ENCODE data around the gene RUNX1.
"Not testable (repeated sequence)": the region's sequence is repeated elsewhere in the genome, so short reads cannot be mapped to it uniquely, and the experiment has no call there.

DNA sequence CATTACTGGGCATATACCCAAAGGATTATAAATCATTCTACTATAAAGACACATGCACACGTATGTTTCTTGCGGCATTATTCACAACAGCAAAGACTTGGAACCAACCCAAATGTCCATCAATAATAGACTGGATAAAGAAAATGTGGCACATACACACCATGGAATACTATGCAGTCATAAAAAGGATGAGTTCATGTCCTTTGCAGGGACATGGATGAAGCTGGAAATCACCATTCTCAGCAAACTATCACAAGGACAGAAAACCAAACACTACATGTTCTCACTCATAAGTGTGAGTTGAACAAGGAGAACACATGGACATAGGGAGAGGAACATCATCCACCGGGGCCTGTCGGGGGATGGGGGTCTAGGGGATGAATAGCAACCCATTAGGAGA, 97.2 kb downstream of the RUNX1 start:
- not testable (repeated sequence) for TF ChIP-seq CTCF (IDR thresholded peaks at IDR 0.05; ENCODE audit: low read depth, low read length); POLR2A (IDR thresholded peaks at IDR 0.05; ENCODE audit: extremely low read depth, insufficient read length)
